HCT116 (cell line): ENCODE measurements around the gene MYRFL. TPM values are rescaled to one million over a fixed set of nuclear protein-coding genes. Genes with fewer than 3 reads are reported as not detected.
"Not testable (repeated sequence)": the region's sequence is repeated elsewhere in the genome, so short reads cannot be mapped to it uniquely, and the experiment has no call there.

Source experiments
- ATAC-seq: fragments of 200-7000 bp; cut with Tn5 transposase; 2 replicates; pipeline ENCODE4 v1.9.1; 2020; ENCODE audit warnings: mild to moderate bottlenecking, moderate library complexity
- BruUV-seq: library from RNA; stranded (reverse); fragments of 400-500 nt; replicated peaks from 2 replicates; lab custom pipeline; 2021; lab: Mats Ljungman, UMichigan
- CTCF ChIA-PET: fragments of 300-600 bp; sonication (Branson Sonifier 250); formaldehyde crosslinking; loops from one replicate; lab custom pipeline; 2021; ENCODE audit warnings: antibody characterized with exemption; lab: Charles Lee
- POLR2A ChIA-PET: fragments of 300-600, 350-600 bp; sonication (Branson Sonifier 250); formaldehyde crosslinking; loops from one replicate; lab custom pipeline; 2021; ENCODE audit warnings: antibody characterized with exemption; lab: Charles Lee
- RAD21 ChIA-PET, 2 experiments: fragments of 300-600 bp; sonication (Branson Sonifier 250); formaldehyde crosslinking; loops; one replicate each; lab custom pipeline; 2023; ENCODE audit warnings: low total read pairs in 2 of 2; ENCODE audit not compliant: uncharacterized antibody in 2 of 2, unreplicated experiment in 2 of 2, low non-redundant PET in 1 of 2; lab: Charles Lee
- DNase-seq: peaks from one replicate; pipeline ENCODE4 v3.0.0-alpha.2; 2010; ENCODE audit warnings: low read depth, low spot score
- H2AFZ ChIP-seq: fragments of 200-600 bp; shearing (Covaris generic), sonication (generic); 2 replicates; pipeline ENCODE4 v1.6.1; 2017; ENCODE audit warnings: low read depth, mixed run types, mixed read lengths, antibody characterized with exemption, low read length; ENCODE audit not compliant: poor library complexity, severe bottlenecking
- H3K27ac ChIP-seq: 2 replicates; pipeline ENCODE4 v1.5.1; 2012; ENCODE audit warnings: low read depth, low read length
- H3K27me3 ChIP-seq: fragments of 200-600 bp; sonication (generic); 2 replicates; pipeline ENCODE4 v1.6.1; 2016; ENCODE audit warnings: mixed run types, low read length, mixed read lengths; ENCODE audit not compliant: insufficient read depth
- H3K36me3 ChIP-seq, 2 experiments: fragments of 200-500 bp in 1 of 2; fragments of 200-600 bp in 1 of 2; sonication (Bioruptor generic) in 1 of 2; sonication (generic) in 1 of 2; 2 replicates each; pipeline versions ENCODE4 v1.5.1 to v1.6.1; 2014 to 2016; ENCODE audit warnings: low read length in 2 of 2, inconsistent platforms in 1 of 2, mixed read lengths in 1 of 2, mixed run types in 1 of 2; ENCODE audit not compliant: insufficient read depth in 2 of 2, control insufficient read depth in 1 of 2
- H3K4me1 ChIP-seq, 2 experiments: fragments of 200-600 bp in 1 of 2; sonication (generic) in 1 of 2; 2 replicates each; pipeline versions ENCODE4 v1.5.1 to v1.6.1; 2012 to 2017; ENCODE audit warnings: low read length in 2 of 2, inconsistent platforms in 1 of 2, mild to moderate bottlenecking in 1 of 2, mixed read lengths in 1 of 2, mixed run types in 1 of 2, moderate library complexity in 1 of 2; ENCODE audit not compliant: insufficient read depth in 2 of 2, control insufficient read depth in 1 of 2
- H3K4me2 ChIP-seq: fragments of 200-600 bp; sonication (generic); 2 replicates; pipeline ENCODE4 v1.6.1; 2017; ENCODE audit warnings: mixed run types, low read length, mixed read lengths
- H3K4me3 ChIP-seq, 2 experiments: fragments of 200-600 bp in 1 of 2; sonication (generic) in 1 of 2; replicated peaks in 1 of 2; 2 replicates each; pipeline ENCODE4 v1.5.1; 2011 to 2016; ENCODE audit warnings: low read length in 2 of 2, control low read depth in 1 of 2, low read depth in 1 of 2, mild to moderate bottlenecking in 1 of 2, mixed read lengths in 1 of 2, mixed run types in 1 of 2
- H3K79me2 ChIP-seq: fragments of 200-600 bp; sonication (generic); 2 replicates; pipeline ENCODE4 v1.6.1; 2017; ENCODE audit warnings: mild to moderate bottlenecking, mixed run types, low read length, moderate library complexity, mixed read lengths; ENCODE audit not compliant: insufficient read depth
- H3K9ac ChIP-seq: fragments of 200-600 bp; sonication (generic); 2 replicates; pipeline ENCODE4 v1.6.1; 2016; ENCODE audit warnings: low read length, mixed read lengths
- H3K9me2 ChIP-seq: fragments of 200-600 bp; sonication (generic), shearing (Covaris generic); 2 replicates; pipeline ENCODE4 v1.6.1; 2017; ENCODE audit warnings: mixed run types, mild to moderate bottlenecking, moderate library complexity; ENCODE audit not compliant: insufficient read depth
- H3K9me3 ChIP-seq, 2 experiments: fragments of 200-500 bp in 1 of 2; fragments of 200-600 bp in 1 of 2; sonication (Bioruptor generic) in 1 of 2; sonication (generic) in 1 of 2; 2 replicates each; pipeline ENCODE4 v1.6.1; 2014 to 2017; ENCODE audit warnings: low read length in 2 of 2, mixed read lengths in 2 of 2, inconsistent platforms in 1 of 2, low read depth in 1 of 2, mild to moderate bottlenecking in 1 of 2, mixed run types in 1 of 2, moderate library complexity in 1 of 2; ENCODE audit not compliant: control insufficient read depth in 1 of 2, insufficient read depth in 1 of 2
- H4K20me1 ChIP-seq: fragments of 200-600 bp; sonication (generic), shearing (Covaris generic); 2 replicates; pipeline ENCODE4 v1.6.1; 2017; ENCODE audit warnings: mixed run types, mild to moderate bottlenecking, moderate library complexity; ENCODE audit not compliant: insufficient read depth
- CBX3 ChIP-seq: IDR thresholded peaks from 2 replicates; pipeline ENCODE4 v1.6.1; 2012; ENCODE audit warnings: low read depth
- CEBPB ChIP-seq: IDR thresholded peaks from 2 replicates; pipeline ENCODE4 v1.6.1; 2012; ENCODE audit warnings: low read depth
- EZH2 ChIP-seq: fragments of 200-600 bp; sonication (generic); IDR thresholded peaks from 2 replicates; pipeline ENCODE4 v1.6.1; 2017; ENCODE audit warnings: antibody characterized with exemption, mixed run types
- EZH2phosphoT487 ChIP-seq: fragments of 200-600 bp; IDR thresholded peaks from 2 replicates; pipeline ENCODE4 v1.6.1; 2018; ENCODE audit warnings: antibody characterized with exemption, borderline replicate concordance
- JUND ChIP-seq: IDR thresholded peaks from 2 replicates; pipeline ENCODE4 v1.6.1; 2012
- POLR2A ChIP-seq: IDR thresholded peaks from 2 replicates; pipeline ENCODE4 v1.7.0; 2011; ENCODE audit warnings: borderline replicate concordance; ENCODE audit not compliant: insufficient read depth, insufficient read length; ENCODE audit errors: extremely low read depth
- RAD21 ChIP-seq: IDR thresholded peaks from 2 replicates; pipeline ENCODE4 v1.6.1; 2012; ENCODE audit warnings: low read depth, mild to moderate bottlenecking
- TCF7L2 ChIP-seq: IDR thresholded peaks from 2 replicates; pipeline ENCODE4 v1.7.0; 2011; ENCODE audit warnings: borderline replicate concordance, inconsistent platforms; ENCODE audit not compliant: insufficient read depth, insufficient read length; ENCODE audit errors: extremely low read depth
- intact Hi-C: fragments of 100-400 bp; cut with micrococcal nuclease; formaldehyde crosslinking; loops from 2 replicates; pipeline ENCODE4 v1.10.0; 2022
- total RNA-seq: library from RNA; stranded (reverse); gene quantifications from one replicate; pipeline ENCODE4 v1.2.1, GENCODE V29; 2021; ENCODE audit not compliant: unreplicated experiment
- TF ChIP-seq, protein P1 (sequence below): IDR thresholded peaks from 2 replicates; pipeline ENCODE4 v1.6.1; 2012
- TF ChIP-seq, protein P2 (sequence below), 3 experiments: fragments of 200-600 bp in 1 of 3; sonication (generic) in 1 of 3; IDR thresholded peaks in 2 of 3; conservative IDR thresholded peaks in 1 of 3; 2 replicates each; pipeline ENCODE4 v1.5.1; 2012 to 2017; ENCODE audit warnings: low read depth in 2 of 3, low read length in 2 of 3, antibody characterized with exemption in 1 of 3, borderline replicate concordance in 1 of 3, control low read depth in 1 of 3, mild to moderate bottlenecking in 1 of 3, mixed read lengths in 1 of 3, mixed run types in 1 of 3, moderate library complexity in 1 of 3; ENCODE audit not compliant: insufficient read depth in 1 of 3
- TF ChIP-seq, protein P3 (sequence below): IDR thresholded peaks from 2 replicates; pipeline ENCODE4 v1.6.1; 2011; ENCODE audit warnings: mild to moderate bottlenecking, low read length, moderate library complexity; ENCODE audit not compliant: insufficient replicate concordance; ENCODE audit errors: extremely low read depth

MYRFL gene
- total RNA-seq, 1 experiment from 2014 or later, result 0.30 TPM

DNA sequence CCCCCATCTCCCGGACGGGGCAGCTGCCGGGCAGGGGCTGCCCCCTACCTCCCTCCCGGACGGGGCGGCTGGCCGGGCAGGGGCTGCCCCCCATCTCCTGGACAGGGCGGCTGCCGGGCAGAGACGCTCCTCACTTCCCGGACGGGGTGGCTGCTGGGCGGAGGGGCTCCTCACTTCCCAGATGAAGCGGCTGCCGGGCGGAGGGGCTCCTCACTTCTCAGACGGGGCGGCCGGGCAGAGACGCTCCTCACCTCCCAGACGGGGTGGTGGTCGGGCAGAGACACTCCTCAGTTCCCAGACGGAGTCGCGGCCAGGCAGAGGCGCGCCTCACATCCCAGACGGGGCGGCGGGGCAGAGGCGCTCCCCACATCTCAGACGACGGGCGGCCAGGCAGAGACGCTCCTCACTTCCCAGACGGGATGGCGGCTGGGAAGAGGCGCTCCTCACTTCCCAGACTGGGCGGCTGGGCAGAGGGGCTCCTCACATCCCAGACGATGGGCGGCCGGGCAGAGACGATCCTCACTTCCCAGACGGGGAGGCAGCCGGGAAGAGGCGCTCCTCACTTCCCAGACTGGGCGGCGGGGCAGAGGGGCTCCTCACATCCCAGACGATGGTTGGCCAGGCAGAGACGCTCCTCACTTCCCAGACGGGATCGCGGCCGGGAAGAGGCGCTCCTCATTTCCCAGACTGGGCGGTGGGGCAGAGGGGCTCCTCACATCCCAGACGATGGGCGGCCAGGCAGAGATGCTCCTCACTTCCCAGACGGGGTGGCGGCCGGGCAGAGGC, 28.3 kb downstream of the MYRFL start:
- H3K27me3 ChIP-seq, H3K4me1 ChIP-seq, intact Hi-C loops, H3K9ac ChIP-seq, H3K9me3 ChIP-seq, RAD21 ChIA-PET, BruUV-seq, H3K79me2 ChIP-seq, H2AFZ ChIP-seq, H3K4me2 ChIP-seq, CTCF ChIA-PET, POLR2A ChIA-PET, H4K20me1 ChIP-seq, H3K36me3 ChIP-seq, H3K9me2 ChIP-seq, H3K4me3 ChIP-seq, H3K27ac ChIP-seq, DNase-seq, ATAC-seq: not testable (repeated sequence)

DNA sequence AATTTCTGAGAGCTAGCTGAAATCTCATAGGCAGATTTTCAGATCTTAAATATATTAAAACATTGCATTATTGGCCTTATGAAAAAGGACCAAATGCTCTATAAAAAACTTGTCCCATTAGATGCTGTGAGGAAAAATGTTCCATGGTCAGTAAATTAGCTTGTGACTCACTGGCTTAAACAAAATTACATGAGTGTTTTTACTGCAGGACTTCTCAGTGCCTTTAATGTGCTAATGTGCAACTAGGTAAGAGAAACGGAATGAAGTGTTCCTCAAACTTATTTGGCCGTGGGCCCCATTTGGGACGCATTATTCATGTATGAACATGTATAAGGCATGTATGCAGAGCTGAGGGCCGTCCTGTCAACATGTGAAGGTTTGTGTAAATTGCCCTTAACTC, 41.7 kb downstream of the MYRFL start:
- intact Hi-C loops, result no loop called here
- DNase-seq, result no peak
- Histone ChIP-seq H3K9ac (no peak overlapping the region), H3K4me3 (no peak overlapping the region), H3K4me2 (no peak overlapping the region), H3K79me2 (no peaks in the 10 kb centered on the region), H3K9me2 (no peaks in the 10 kb centered on the region), H3K36me3 (no peaks in the 10 kb centered on the region), H3K9me3 (no peaks in the 10 kb centered on the region), H3K4me1 (no peaks in the 10 kb centered on the region), H3K27ac (no peak overlapping the region), H2AFZ (no peak overlapping the region), H3K27me3 (no peaks in the 10 kb centered on the region), H4K20me1 (no peaks in the 10 kb centered on the region)
- ATAC-seq, result no peak
- CTCF ChIA-PET, result no interaction called here
- RAD21 ChIA-PET, result no interaction called here
- no peak for TF ChIP-seq CEBPB
- TF ChIP-seq EZH2phosphoT487, result no peak
- TF ChIP-seq POLR2A, result no peak
- no peak for TF ChIP-seq TCF7L2
- TF ChIP-seq, protein P1, sequence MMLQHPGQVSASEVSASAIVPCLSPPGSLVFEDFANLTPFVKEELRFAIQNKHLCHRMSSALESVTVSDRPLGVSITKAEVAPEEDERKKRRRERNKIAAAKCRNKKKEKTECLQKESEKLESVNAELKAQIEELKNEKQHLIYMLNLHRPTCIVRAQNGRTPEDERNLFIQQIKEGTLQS, result no peak
- TF ChIP-seq, protein P2, sequence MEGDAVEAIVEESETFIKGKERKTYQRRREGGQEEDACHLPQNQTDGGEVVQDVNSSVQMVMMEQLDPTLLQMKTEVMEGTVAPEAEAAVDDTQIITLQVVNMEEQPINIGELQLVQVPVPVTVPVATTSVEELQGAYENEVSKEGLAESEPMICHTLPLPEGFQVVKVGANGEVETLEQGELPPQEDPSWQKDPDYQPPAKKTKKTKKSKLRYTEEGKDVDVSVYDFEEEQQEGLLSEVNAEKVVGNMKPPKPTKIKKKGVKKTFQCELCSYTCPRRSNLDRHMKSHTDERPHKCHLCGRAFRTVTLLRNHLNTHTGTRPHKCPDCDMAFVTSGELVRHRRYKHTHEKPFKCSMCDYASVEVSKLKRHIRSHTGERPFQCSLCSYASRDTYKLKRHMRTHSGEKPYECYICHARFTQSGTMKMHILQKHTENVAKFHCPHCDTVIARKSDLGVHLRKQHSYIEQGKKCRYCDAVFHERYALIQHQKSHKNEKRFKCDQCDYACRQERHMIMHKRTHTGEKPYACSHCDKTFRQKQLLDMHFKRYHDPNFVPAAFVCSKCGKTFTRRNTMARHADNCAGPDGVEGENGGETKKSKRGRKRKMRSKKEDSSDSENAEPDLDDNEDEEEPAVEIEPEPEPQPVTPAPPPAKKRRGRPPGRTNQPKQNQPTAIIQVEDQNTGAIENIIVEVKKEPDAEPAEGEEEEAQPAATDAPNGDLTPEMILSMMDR (IDR thresholded peaks at IDR 0.05 in 2 of 3, conservative IDR thresholded peaks at IDR 0.05 in 1 of 3; ENCODE audit: borderline replicate concordance in 1 of 3, insufficient read depth in 1 of 3, low read depth in 2 of 3, low read length in 2 of 3), result no peak
- TF ChIP-seq RAD21, result no peak
- TF ChIP-seq CBX3, result no peak
- TF ChIP-seq EZH2, result no peak
- no peak for TF ChIP-seq JUND
- TF ChIP-seq, protein P3, sequence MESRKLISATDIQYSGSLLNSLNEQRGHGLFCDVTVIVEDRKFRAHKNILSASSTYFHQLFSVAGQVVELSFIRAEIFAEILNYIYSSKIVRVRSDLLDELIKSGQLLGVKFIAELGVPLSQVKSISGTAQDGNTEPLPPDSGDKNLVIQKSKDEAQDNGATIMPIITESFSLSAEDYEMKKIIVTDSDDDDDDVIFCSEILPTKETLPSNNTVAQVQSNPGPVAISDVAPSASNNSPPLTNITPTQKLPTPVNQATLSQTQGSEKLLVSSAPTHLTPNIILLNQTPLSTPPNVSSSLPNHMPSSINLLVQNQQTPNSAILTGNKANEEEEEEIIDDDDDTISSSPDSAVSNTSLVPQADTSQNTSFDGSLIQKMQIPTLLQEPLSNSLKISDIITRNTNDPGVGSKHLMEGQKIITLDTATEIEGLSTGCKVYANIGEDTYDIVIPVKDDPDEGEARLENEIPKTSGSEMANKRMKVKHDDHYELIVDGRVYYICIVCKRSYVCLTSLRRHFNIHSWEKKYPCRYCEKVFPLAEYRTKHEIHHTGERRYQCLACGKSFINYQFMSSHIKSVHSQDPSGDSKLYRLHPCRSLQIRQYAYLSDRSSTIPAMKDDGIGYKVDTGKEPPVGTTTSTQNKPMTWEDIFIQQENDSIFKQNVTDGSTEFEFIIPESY, result no peak
- POLR2A ChIA-PET, result no interaction called here
- BruUV-seq, result no TSS peak
